NCI-H2107 treated with DMSO at 0.1 percent for 48 hours (cell line): Measurements from ENCODE around the gene ATP1A2.
A peak's percentile ranks its signal among the peaks of the same experiment; 100 is the strongest.
"Not testable (repeated sequence)": the region's sequence is repeated elsewhere in the genome, so short reads cannot be mapped to it uniquely, and the experiment has no call there.

Experiments
- DNase-seq: peaks from one replicate; lab custom pipeline; 2025; ENCODE audit not compliant: unreplicated experiment; lab: John Stamatoyannopoulos, UW

Gene ATP1A2

GRCh38 chr1:160122978-160123495 is 7.5 kb downstream of the ATP1A2 start:
- no peak for DNase-seq

- no peak for DNase-seq
These were observed 8.2 kb downstream of the ATP1A2 start for GRCh38 chr1:160123726-160124125.

- DNase-seq = no peak
These were observed 9.3 kb downstream of the ATP1A2 start for GRCh38 chr1:160124705-160125478.

- DNase-seq = no peak
These were observed 10.2 kb downstream of the ATP1A2 start for GRCh38 chr1:160125746-160126145.

GRCh38 chr1:160126342-160126741 is 10.8 kb downstream of the ATP1A2 start:
- not testable (repeated sequence) for DNase-seq

- DNase-seq = no peak
These were observed 11.8 kb downstream of the ATP1A2 start for GRCh38 chr1:160127381-160127780.

GRCh38 chr1:160127865-160128523 is 12.4 kb downstream of the ATP1A2 start:
- no peak for DNase-seq

GRCh38 chr1:160128636-160129035 is 13.1 kb downstream of the ATP1A2 start:
- no peak for DNase-seq

GRCh38 chr1:160129046-160129445 is 13.5 kb downstream of the ATP1A2 start:
- no peak for DNase-seq

GRCh38 chr1:160129558-160129957 is 14.0 kb downstream of the ATP1A2 start:
- DNase-seq = no peak

- DNase-seq = no peak
These were observed 14.4 kb downstream of the ATP1A2 start for GRCh38 chr1:160129966-160130365.

GRCh38 chr1:160130486-160130885 is 14.9 kb downstream of the ATP1A2 start:
- DNase-seq = no peak

- DNase-seq = no peak
These were observed 15.4 kb downstream of the ATP1A2 start for GRCh38 chr1:160130939-160131338.

GRCh38 chr1:160131803-160132565 is 16.4 kb downstream of the ATP1A2 start:
- DNase-seq = no peak

- DNase-seq = no peak
These were observed 18.6 kb downstream of the ATP1A2 start for GRCh38 chr1:160133990-160134770.

GRCh38 chr1:160134791-160135572 is 19.4 kb downstream of the ATP1A2 start:
- no peak for DNase-seq

GRCh38 chr1:160136121-160136925 is 20.8 kb downstream of the ATP1A2 start:
- DNase-seq = no peak

GRCh38 chr1:160136926-160137200 is 21.3 kb downstream of the ATP1A2 start:
- DNase-seq = no peak

- peak; percentile 22 for DNase-seq
These were observed 21.8 kb downstream of the ATP1A2 start for GRCh38 chr1:160137216-160137862.
